Skin epidermis (tissue), 12 donors: ENCODE measurements around the gene PTGIR.

Source experiments
- H3K27ac ChIP-seq, 21 experiments: fragments of 200-600 bp; sonication (generic) in 11 of 21; one replicate each; pipeline ENCODE4 v1.5.0; 2020; ENCODE audit warnings: mild to moderate bottlenecking in 3 of 21, inconsistent platforms in 2 of 21, moderate library complexity in 2 of 21
- H3K4me3 ChIP-seq, 7 experiments: fragments of 200-600 bp; sonication (generic) in 2 of 7; one replicate each; pipeline ENCODE4 v1.5.0; 2020; ENCODE audit warnings: inconsistent platforms in 2 of 7, mild to moderate bottlenecking in 2 of 7, moderate library complexity in 1 of 7

The PTGIR gene

GRCh38 chr19:46624958-46625661 is at the start of gene PTGIR:
PTGIR (minus strand) TSS chr19:46625089; CDS start chr19:46624225, 864 bp downstream.
- H3K4me3 ChIP-seq = peak within 1 kb of the TSS in 6 of 7 experiments; percentile 0 to 37 (median 14)
- H3K27ac ChIP-seq = peak within 1 kb of the TSS in 20 of 21 experiments; percentile 11 to 87 (median 72)

GRCh38 chr19:46670813-46671212 is 45.9 kb upstream of the PTGIR start:
- Histone ChIP-seq H3K4me3 (no peak overlapping the region), H3K27ac (no peak overlapping the region)

GRCh38 chr19:46668662-46669061 is 43.8 kb upstream of the PTGIR start:
- H3K27ac ChIP-seq = no peak overlapping the region
- no peak overlapping the region for H3K4me3 ChIP-seq

GRCh38 chr19:46665072-46665471 is 40.2 kb upstream of the PTGIR start:
- Histone ChIP-seq H3K4me3 (no peak overlapping the region), H3K27ac (no peak overlapping the region)

- H3K4me3 ChIP-seq = peak overlapping the region; percentile 5 to 56 (median 28)
- peak overlapping the region in 12 of 21 experiments; percentile 9 to 79 (median 42) for H3K27ac ChIP-seq
Observed at GRCh38 chr19:46661735-46662592, 37.1 kb upstream of the PTGIR start.

- Histone ChIP-seq H3K4me3 (peak within 1 kb of the TSS; percentile 43 to 57 (median 49)), H3K27ac (peak within 1 kb of the TSS in 17 of 21 experiments; percentile 0 to 83 (median 47))
Observed at GRCh38 chr19:46661020-46661731, 36.3 kb upstream of the PTGIR start, which contains the start of gene DACT3. DACT3 (minus strand) TSS chr19:46661182; CDS start chr19:46661064, 118 bp downstream.

GRCh38 chr19:46660551-46661019 is 35.7 kb upstream of the PTGIR start:
- peak overlapping the region; percentile 43 to 57 (median 49) for H3K4me3 ChIP-seq
- peak overlapping the region in 15 of 21 experiments; percentile 0 to 83 (median 45) for H3K27ac ChIP-seq

- peak overlapping the region; percentile 43 to 57 (median 49) for H3K4me3 ChIP-seq
Observed at GRCh38 chr19:46660008-46660517, 35.2 kb upstream of the PTGIR start.

GRCh38 chr19:46659151-46660007 is 34.5 kb upstream of the PTGIR start:
- Histone ChIP-seq H3K4me3 (peak overlapping the region in 3 of 7 experiments; percentile 49 to 57 (median 52)), H3K27ac (peak overlapping the region in 5 of 21 experiments; percentile 3 to 66 (median 23))

More at GRCh38 chr19:46660008-46660517, 35.2 kb upstream of the PTGIR start:
- peak overlapping the region in 9 of 21 experiments; percentile 0 to 79 (median 47) for H3K27ac ChIP-seq

GRCh38 chr19:46656541-46656940 is 31.7 kb upstream of the PTGIR start:
- Histone ChIP-seq H3K27ac (no peak overlapping the region), H3K4me3 (no peak overlapping the region)

- H3K27ac ChIP-seq = no peak overlapping the region
- no peak overlapping the region for H3K4me3 ChIP-seq
Observed at GRCh38 chr19:46654621-46655152, 29.8 kb upstream of the PTGIR start.

GRCh38 chr19:46650445-46650844 is 25.6 kb upstream of the PTGIR start:
- H3K4me3 ChIP-seq = no peak overlapping the region
- H3K27ac ChIP-seq = no peak overlapping the region

- Histone ChIP-seq H3K27ac (no peak overlapping the region), H3K4me3 (no peak overlapping the region)
Observed at GRCh38 chr19:46648961-46649960, 24.4 kb upstream of the PTGIR start.

GRCh38 chr19:46648060-46648960 is 23.4 kb upstream of the PTGIR start:
- no peak overlapping the region for H3K4me3 ChIP-seq
- H3K27ac ChIP-seq = no peak overlapping the region

- H3K27ac ChIP-seq = no peak overlapping the region
- H3K4me3 ChIP-seq = no peak overlapping the region
Observed at GRCh38 chr19:46646402-46646801, 21.5 kb upstream of the PTGIR start.

- Histone ChIP-seq H3K4me3 (no peak overlapping the region), H3K27ac (no peak overlapping the region)
Observed at GRCh38 chr19:46644720-46645119, 19.8 kb upstream of the PTGIR start.
